ENCODE measurements around the gene SGMS1.
"Not testable (repeated sequence)": the region's sequence is repeated elsewhere in the genome, so short reads cannot be mapped to it uniquely, and the experiment has no call there.

Gene SGMS1

DNA sequence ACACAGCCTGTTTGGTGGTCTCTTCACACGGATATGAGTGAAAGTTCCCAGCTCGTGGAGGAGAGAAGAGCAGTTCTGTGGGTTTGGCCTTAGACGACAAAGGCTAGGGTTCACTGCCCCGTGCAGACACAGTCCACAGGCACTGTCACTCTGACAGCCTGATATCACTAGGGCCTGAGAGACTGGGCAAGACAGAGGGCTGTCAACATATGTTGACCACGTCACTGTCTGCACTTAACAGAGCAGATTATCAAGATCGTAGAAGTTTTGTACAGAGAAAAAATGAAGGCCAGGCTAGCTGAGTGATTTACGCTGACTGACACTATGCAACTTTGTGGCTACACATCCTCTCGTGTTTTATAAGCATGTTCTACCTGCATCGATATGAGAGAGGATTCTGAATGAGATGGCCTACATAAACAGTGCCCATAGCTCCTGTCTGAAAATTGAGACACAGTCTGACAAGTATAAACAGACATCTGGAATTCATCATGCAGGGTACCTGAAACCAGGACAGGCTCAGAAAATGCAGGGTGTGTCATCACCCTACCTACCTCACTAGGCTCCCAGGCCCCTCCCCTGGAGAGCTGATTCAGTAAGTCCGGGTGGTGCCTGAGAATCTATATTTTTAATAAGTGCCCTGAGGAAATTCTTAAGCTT lies 120.0 kb downstream of the SGMS1 start:
- Mint-ChIP-seq H3K9me3 (peaks cover 2% of the 10 kb centered on the region), H3K36me3 (ENCODE audit: low read depth) (peaks cover 5% of the 10 kb centered on the region), H3K4me1 (ENCODE audit: low read depth) (peaks cover 40% of the 10 kb centered on the region), H3K27ac (no peak overlapping the region), H3K4me3 (no peak overlapping the region), H3K27me3 (ENCODE audit: low read depth) (no peaks in the 10 kb centered on the region)

DNA sequence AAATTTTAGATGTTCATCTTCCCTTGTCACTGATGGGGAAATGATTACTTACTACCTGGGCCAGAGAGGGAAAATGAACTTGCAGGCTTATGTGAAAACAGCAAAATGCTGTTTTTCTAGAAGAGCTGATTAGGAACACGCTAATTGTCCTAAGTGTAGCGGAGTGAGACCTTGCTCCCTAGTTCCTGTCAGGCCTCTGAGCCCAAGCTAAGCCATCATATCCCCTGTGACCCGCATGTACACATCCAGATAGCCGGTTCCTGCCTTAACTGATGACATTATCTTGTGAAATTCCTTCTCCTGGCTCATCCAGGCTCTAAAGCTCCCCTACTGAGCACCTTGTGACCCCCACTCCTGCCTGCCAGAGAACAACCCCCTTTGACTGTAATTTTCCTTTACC lies 120.6 kb downstream of the SGMS1 start:
- H3K4me1 Mint-ChIP-seq (ENCODE audit: low read depth): peaks cover 36% of the 10 kb centered on the region
- H3K36me3 Mint-ChIP-seq (ENCODE audit: low read depth); H3K4me3 Mint-ChIP-seq; H3K27ac Mint-ChIP-seq; H3K27me3 Mint-ChIP-seq (ENCODE audit: low read depth); H3K9me3 Mint-ChIP-seq: not testable (repeated sequence)

DNA sequence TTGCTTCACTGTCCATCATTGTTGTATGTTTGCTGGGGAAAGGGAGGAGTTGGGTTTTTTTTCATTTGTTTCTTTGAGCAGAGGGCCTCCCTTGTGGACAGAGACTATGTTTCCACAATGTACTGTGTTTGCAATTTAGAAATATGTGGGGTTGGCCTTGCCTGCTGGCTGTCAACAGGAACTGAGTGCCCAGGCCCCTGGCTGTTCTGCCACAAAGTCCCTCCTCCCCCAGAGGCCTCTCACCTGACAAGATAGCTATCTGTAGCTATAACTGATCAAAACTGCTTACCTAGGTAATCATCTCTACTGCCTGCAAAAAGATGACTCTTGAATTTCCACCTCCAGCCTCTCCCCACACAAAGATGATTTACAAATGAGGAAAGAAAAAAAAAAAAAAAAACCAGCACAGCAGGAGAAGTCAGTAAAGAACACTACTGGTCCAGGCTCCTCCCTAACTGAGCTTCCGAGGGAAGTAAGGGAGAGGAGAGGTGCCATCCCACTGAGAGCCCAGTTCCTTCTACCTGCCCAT lies 121.8 kb downstream of the SGMS1 start:
- peaks cover 40% of the 10 kb centered on the region for H3K4me1 Mint-ChIP-seq (ENCODE audit: low read depth)
- no peaks in the 10 kb centered on the region for H3K27me3 Mint-ChIP-seq (ENCODE audit: low read depth)
- H3K9me3 Mint-ChIP-seq: peaks cover 5% of the 10 kb centered on the region
- H3K4me3 Mint-ChIP-seq: no peak overlapping the region
- peak overlapping the region; percentile 23 for H3K27ac Mint-ChIP-seq
- H3K36me3 Mint-ChIP-seq (ENCODE audit: low read depth): peaks cover 6% of the 10 kb centered on the region

DNA sequence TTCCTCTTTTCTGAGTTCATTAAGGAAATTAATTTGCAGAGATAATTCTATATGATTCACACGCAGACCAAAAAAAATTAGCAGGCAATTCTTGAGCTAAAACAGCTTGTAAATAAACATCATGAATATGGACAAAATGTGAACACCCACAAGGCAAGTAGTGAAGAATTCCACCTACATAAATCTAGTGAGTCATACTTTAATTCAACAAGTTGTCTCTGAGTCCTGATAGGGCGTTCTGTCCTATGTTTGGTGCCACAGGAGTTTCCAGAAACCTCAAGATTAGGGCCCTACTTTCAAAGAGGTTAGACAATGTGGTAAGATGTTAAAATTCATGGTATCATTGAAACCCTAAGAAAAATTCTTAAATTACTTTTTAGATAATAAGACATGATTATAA lies 122.3 kb downstream of the SGMS1 start:
- no peak overlapping the region for H3K27ac Mint-ChIP-seq
- no peaks in the 10 kb centered on the region for H3K27me3 Mint-ChIP-seq (ENCODE audit: low read depth)
- H3K36me3 Mint-ChIP-seq (ENCODE audit: low read depth): peaks cover 8% of the 10 kb centered on the region
- peaks cover 43% of the 10 kb centered on the region for H3K4me1 Mint-ChIP-seq (ENCODE audit: low read depth)
- no peak overlapping the region for H3K4me3 Mint-ChIP-seq
- peaks cover 5% of the 10 kb centered on the region for H3K9me3 Mint-ChIP-seq

DNA sequence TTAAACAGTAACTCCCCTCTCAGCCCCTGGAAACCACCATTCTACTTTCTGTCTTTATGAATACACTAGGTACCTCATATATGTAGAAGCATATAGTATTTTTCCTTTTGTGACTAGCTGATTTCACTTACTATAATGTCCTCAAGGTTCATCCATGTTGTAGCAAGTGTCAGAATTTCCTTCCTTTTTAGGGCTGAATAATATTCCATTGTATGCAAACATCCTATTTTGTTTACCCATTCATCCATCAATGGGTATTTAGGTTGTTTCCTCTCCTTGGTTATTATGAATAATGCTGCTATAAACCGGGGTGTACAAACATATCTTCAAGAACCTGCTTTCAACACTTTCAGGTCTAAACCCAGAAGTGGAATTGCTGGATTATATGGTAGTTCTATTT lies 125.3 kb downstream of the SGMS1 start:
- peaks cover 5% of the 10 kb centered on the region for H3K9me3 Mint-ChIP-seq
- no peak overlapping the region for H3K27ac Mint-ChIP-seq
- H3K4me1 Mint-ChIP-seq (ENCODE audit: low read depth): peaks cover 36% of the 10 kb centered on the region
- H3K36me3 Mint-ChIP-seq (ENCODE audit: low read depth): peaks cover 12% of the 10 kb centered on the region
- no peak overlapping the region for H3K4me3 Mint-ChIP-seq
- no peaks in the 10 kb centered on the region for H3K27me3 Mint-ChIP-seq (ENCODE audit: low read depth)

DNA sequence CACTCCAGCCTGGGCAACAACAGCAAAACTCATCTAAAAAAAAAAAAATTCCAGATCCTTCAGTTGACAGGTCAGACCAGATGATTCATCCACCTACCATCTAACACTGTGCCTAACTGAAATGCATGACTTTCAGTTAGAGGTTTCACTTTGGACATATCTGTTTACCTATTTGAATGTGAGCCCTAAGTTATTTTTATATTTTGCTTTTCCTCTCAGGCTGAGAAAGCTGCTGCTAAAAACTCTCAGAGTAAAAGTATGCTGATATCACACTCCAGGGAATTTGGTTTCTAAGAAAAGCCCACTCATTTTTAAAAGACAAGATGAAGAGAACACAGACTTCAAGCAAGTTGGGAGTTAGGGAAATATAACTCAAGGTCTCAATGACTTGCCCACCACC lies 126.0 kb downstream of the SGMS1 start:
- Mint-ChIP-seq H3K4me1 (ENCODE audit: low read depth) (peaks cover 31% of the 10 kb centered on the region), H3K27me3 (ENCODE audit: low read depth) (no peaks in the 10 kb centered on the region), H3K27ac (peak overlapping the region; percentile 39), H3K36me3 (ENCODE audit: low read depth) (peaks cover 13% of the 10 kb centered on the region), H3K4me3 (no peak overlapping the region), H3K9me3 (peaks cover 5% of the 10 kb centered on the region)

DNA sequence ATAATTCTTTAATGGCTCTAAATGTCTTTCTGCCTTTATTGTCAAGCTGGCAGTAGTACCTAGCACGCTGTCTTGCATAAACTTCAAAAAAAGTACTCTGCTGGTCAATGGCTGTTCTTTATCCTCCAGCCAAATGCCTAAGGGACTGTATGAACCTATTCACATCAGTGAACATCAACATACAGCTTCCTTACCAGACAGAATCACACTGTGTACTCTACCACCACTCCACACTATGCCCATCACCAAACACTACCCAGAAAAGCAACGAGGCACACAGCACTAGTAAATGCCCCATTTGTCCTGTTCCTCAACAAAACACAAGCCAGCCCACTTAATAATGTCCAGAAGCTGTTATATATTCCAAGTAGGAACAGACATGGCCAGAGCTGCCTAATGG lies 127.5 kb downstream of the SGMS1 start:
- no peak overlapping the region for H3K4me3 Mint-ChIP-seq

DNA sequence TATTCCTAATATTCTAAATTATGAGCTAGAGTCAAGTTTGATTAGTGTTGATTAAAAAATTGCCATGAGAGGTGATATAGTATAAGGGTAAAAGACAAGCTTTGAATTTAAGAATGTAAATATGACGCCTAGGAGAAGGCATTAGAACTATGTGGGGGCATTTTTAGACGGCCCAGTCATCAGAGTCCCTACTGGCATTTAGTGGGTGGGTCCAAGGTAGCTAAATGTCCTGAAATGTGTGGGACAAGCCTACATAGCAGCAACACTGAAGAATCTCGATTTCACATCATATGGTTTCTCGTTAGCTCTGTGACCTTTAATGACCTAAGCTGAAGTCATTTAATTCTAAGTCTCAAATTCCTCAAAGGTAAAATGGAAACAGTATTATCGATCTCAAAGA lies 133.5 kb downstream of the SGMS1 start:
- Mint-ChIP-seq H3K4me3 (no peak overlapping the region), H3K36me3 (ENCODE audit: low read depth) (peaks cover 9% of the 10 kb centered on the region), H3K4me1 (ENCODE audit: low read depth) (no peaks in the 10 kb centered on the region)

More for the DNA sequence above, 127.5 kb downstream of the SGMS1 start:
- H3K9me3 Mint-ChIP-seq: peaks cover 5% of the 10 kb centered on the region
- no peaks in the 10 kb centered on the region for H3K27me3 Mint-ChIP-seq (ENCODE audit: low read depth)
- peaks cover 19% of the 10 kb centered on the region for H3K4me1 Mint-ChIP-seq (ENCODE audit: low read depth)
- H3K27ac Mint-ChIP-seq: no peak overlapping the region
- H3K36me3 Mint-ChIP-seq (ENCODE audit: low read depth): peaks cover 13% of the 10 kb centered on the region

DNA sequence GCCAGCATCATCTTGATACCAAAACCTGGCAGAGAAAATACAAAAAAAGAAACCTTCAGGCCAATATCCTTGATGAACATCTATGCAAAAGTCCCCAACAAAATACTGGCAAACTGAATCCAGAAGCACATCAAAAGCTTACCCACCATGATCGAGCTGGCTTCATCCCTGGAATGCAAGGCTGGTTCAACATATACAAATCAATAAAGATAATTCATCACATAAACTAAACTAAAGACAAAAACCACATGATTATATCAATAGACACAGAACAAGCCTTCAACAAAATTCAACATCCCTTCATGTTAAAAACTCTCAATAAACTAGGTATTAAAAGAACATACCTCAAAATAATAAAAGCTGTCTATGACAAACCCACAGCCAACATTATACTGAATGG lies 139.2 kb downstream of the SGMS1 start:
- H3K36me3 Mint-ChIP-seq (ENCODE audit: low read depth): peaks cover 35% of the 10 kb centered on the region
- not testable (repeated sequence) for H3K27ac Mint-ChIP-seq; H3K27me3 Mint-ChIP-seq (ENCODE audit: low read depth); H3K4me3 Mint-ChIP-seq; H3K4me1 Mint-ChIP-seq (ENCODE audit: low read depth)
- H3K9me3 Mint-ChIP-seq: peaks cover 39% of the 10 kb centered on the region

More for the DNA sequence above, 133.5 kb downstream of the SGMS1 start:
- Mint-ChIP-seq H3K27ac (no peak overlapping the region), H3K9me3 (peaks cover 8% of the 10 kb centered on the region), H3K27me3 (ENCODE audit: low read depth) (no peaks in the 10 kb centered on the region)

DNA sequence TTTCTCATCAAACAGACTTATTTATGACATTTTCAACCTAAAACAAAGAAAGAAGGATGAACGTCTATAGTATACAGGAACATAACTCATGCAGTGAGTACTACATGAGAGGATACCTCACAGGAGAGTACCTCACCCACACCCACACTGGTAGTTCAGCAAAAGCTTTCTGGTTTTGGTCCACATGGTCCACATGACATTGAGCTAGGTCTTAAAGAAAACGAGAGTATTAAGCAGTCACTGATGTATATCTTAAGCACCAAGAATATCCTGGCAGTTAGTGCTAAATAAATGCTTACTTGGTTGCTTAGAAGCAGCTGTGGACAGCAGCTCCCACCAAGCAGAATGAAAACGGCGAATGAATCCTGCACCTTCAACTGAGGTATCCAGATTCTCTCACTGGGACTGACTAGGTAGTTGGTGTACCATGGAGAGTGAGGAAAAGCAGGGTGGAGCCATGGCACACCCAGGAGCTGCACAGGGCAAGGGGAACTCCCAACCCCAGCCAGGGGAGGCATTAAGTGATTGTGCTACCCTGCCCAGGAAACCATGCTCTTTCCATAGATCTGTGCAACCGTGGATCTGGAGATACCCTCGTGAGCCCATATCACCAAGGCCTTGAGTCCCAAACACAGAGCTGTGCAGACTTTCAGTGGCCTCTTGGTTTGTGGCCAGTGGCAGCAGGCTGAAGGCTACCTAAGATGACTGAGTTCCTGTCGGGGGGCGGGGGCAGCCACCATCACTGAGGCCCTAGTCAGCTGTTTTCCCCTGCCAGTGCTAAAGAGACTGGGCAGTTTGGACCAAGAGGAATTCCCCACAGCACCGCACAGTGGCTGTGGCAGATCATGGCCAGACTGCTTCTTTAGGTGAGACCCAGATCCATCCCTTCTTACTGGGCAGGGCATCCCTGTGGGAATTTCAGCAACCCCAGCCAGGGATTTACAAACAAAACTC lies 143.4 kb downstream of the SGMS1 start:
- H3K4me1 Mint-ChIP-seq (ENCODE audit: low read depth): no peaks in the 10 kb centered on the region

DNA sequence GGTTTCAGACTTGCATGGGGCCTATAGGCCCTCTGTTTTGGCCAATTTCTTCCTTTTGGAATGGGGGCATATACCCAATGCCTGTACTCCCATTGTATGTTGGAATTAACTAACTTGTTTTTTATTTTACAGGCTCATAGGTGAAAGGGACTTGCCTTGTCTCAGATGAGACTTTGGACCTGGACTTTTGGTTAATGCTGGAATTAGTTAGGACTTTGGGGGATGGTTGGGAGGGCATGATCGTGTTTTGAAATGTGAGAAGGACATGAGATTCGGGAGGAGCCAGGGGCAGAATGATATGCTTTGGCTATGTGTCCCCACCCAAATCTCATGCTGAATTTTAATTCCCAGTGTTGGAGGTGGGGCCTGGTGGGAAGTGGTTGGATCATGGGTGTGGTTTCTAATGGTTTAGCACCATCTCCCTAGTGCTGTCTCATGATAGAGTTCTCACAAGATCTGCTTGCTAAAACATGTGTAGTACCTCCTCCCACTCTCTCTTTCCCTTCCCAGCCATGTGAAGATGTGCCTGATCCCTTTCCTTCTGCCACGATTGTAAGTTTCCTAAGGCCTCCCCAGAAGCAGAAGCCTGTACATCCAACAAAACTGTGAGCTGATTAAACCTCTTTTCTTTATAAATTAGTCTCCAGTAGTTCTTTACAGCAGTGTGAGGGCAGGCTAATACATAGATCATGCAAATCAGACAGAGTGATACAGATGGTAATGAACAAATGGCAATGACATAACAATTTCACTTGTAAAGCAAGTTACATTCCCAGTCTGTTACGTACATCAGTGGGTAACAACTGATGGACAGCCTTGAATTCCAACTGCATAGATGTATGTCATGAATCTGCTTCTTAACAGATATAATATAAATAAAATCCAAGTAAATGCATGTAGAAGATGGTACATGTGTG lies 146.2 kb downstream of the SGMS1 start:
- Mint-ChIP-seq H3K36me3 (ENCODE audit: low read depth) (peaks cover 30% of the 10 kb centered on the region), H3K9me3 (peaks cover 37% of the 10 kb centered on the region), H3K27ac (no peak overlapping the region), H3K4me1 (ENCODE audit: low read depth) (peaks cover 2% of the 10 kb centered on the region), H3K4me3 (no peak overlapping the region), H3K27me3 (ENCODE audit: low read depth) (no peaks in the 10 kb centered on the region)

More for the DNA sequence above, 143.4 kb downstream of the SGMS1 start:
- H3K9me3 Mint-ChIP-seq: peaks cover 58% of the 10 kb centered on the region
- no peak overlapping the region for H3K27ac Mint-ChIP-seq
- peaks cover 51% of the 10 kb centered on the region for H3K36me3 Mint-ChIP-seq (ENCODE audit: low read depth)
- H3K27me3 Mint-ChIP-seq (ENCODE audit: low read depth): no peaks in the 10 kb centered on the region
- no peak overlapping the region for H3K4me3 Mint-ChIP-seq

DNA sequence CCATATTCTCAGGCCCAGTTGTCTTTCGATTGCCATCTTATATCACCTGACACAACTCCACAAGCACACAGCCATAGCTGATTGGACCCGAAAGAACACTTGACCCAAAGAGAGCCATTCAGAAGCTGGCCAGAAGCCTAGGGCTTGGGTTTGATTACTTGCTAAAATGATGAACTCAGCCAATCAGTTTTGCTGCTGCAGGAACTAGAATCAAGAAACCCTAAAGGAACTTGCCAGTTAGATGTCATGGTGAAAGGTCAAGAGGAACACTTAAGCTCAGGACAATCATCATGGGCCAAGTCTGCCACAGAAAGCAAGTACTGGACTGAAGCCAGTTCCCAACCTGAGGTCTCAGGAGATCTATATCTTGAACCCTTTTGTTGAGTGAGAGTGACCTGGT lies 150.0 kb downstream of the SGMS1 start:
- Mint-ChIP-seq H3K27me3 (ENCODE audit: low read depth) (no peaks in the 10 kb centered on the region), H3K4me1 (ENCODE audit: low read depth) (peaks cover 16% of the 10 kb centered on the region), H3K36me3 (ENCODE audit: low read depth) (peaks cover 15% of the 10 kb centered on the region), H3K27ac (no peak overlapping the region), H3K9me3 (peaks cover 24% of the 10 kb centered on the region), H3K4me3 (no peak overlapping the region)

DNA sequence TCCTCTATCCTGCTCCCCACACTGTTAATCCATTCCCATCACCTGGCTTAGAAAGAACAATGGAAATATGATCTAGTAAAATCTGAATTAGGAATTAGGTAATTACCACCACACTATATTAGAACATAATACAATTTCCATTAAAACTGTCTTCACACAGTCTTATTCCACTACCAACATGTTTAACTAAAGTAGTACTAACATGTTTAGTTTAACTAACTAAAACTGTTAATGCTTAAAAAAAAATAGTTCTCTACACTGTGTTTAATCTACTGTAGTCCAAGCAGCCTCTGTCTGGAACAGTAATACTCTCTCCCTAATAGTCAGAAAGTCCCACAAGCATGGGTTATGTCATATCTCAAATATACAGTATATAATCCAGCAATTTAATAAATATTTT lies 150.8 kb downstream of the SGMS1 start:
- Mint-ChIP-seq H3K36me3 (ENCODE audit: low read depth) (peaks cover 12% of the 10 kb centered on the region), H3K27me3 (ENCODE audit: low read depth) (no peaks in the 10 kb centered on the region), H3K27ac (no peak overlapping the region), H3K9me3 (peaks cover 16% of the 10 kb centered on the region), H3K4me3 (no peak overlapping the region), H3K4me1 (ENCODE audit: low read depth) (peaks cover 20% of the 10 kb centered on the region)

DNA sequence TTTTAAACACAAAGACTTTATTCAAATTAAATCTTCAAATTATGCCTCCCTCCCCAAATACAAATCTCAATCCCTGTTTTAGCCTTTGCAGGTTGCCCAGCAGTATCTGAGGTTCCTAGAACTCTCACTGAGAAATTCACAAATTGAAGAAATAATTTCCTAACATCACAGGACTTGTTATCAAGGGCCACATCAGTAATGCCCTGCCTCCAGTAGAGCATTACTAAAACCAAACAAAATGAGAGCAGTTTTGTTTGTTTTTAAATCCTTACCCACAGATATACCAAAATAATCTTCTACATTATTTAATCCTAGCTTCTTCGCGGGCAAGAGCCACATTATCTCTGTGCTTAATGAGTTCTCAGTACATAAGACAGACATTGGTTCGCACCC lies 152.2 kb downstream of the SGMS1 start:
- Mint-ChIP-seq H3K27ac (no peak overlapping the region), H3K4me3 (no peak overlapping the region), H3K4me1 (ENCODE audit: low read depth) (peaks cover 25% of the 10 kb centered on the region), H3K9me3 (peaks cover 3% of the 10 kb centered on the region), H3K36me3 (ENCODE audit: low read depth) (peaks cover 2% of the 10 kb centered on the region), H3K27me3 (ENCODE audit: low read depth) (no peaks in the 10 kb centered on the region)

Data from T-helper 1 cell treated with Interleukin-12 subunit alpha and Interleukin-12 subunit beta and Interleukin-4 antibody, amounts not matched to agents 30 μg/mL and 1 μg/mL, for 36 hours (primary cell).